ENCODE data around the gene CYP2U1. TPM values are rescaled to one million over a fixed set of nuclear protein-coding genes. Genes with fewer than 3 reads are reported as not detected.
"Not testable (repeated sequence)": the region's sequence is repeated elsewhere in the genome, so short reads cannot be mapped to it uniquely, and the experiment has no call there.

The CYP2U1 gene
- total RNA-seq, 2 experiments from 2014 or later: 5.3 to 5.4 TPM

DNA sequence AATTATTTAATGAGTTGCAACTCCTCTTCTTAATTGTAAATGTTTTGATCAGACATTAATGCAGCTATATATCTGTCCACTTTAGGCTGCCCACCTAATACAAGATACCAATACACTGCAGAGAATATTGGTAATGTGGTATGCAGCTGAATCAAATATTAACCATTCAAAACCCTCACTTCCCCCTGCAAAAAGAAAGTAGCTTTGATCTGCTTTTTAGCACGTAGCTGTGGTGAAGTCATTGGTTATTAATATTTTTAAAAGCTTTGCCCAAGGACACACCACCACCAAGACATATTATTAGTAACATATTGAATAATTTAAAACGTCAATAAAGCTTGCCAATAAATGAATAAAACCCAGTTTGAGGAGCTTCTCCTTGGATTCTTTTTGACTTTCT, 28.6 kb upstream of the CYP2U1 start:
- Mint-ChIP-seq H3K4me1 (no peaks in the 10 kb centered on the region), H3K27ac (no peak overlapping the region), H3K36me3 (no peaks in the 10 kb centered on the region), H3K27me3 (peaks cover 19% of the 10 kb centered on the region), H3K4me3 (no peak overlapping the region), H3K9me3 (peaks cover 2% of the 10 kb centered on the region)
- ATAC-seq (ENCODE audit: low read depth) (no peak), DNase-seq (no peak)
- POLR2A ChIA-PET: no interaction called here

DNA sequence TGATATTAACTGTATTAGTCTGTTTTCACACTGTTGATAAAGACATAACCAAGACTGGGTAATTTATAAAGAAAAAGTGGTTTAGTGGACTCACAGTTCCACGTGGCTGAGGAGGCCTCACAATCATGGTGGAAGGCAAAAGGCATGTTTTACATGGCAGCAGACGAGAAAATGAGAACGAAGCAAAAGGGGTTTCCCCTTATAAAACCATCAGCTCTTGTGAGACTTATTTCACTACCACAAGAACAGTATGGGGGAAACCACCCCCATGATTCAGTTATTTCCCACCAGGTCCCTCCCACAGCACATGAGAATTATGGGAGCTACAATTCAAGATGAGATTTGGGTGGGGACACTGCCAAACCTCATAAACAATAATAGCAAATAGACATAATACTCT, 26.3 kb upstream of the CYP2U1 start:
- H3K36me3 Mint-ChIP-seq; H3K27ac Mint-ChIP-seq; H3K4me3 Mint-ChIP-seq; H3K4me1 Mint-ChIP-seq; POLR2A ChIA-PET; DNase-seq; ATAC-seq (ENCODE audit: low read depth); H3K9me3 Mint-ChIP-seq: not testable (repeated sequence)
- H3K27me3 Mint-ChIP-seq: peaks cover 16% of the 10 kb centered on the region

DNA sequence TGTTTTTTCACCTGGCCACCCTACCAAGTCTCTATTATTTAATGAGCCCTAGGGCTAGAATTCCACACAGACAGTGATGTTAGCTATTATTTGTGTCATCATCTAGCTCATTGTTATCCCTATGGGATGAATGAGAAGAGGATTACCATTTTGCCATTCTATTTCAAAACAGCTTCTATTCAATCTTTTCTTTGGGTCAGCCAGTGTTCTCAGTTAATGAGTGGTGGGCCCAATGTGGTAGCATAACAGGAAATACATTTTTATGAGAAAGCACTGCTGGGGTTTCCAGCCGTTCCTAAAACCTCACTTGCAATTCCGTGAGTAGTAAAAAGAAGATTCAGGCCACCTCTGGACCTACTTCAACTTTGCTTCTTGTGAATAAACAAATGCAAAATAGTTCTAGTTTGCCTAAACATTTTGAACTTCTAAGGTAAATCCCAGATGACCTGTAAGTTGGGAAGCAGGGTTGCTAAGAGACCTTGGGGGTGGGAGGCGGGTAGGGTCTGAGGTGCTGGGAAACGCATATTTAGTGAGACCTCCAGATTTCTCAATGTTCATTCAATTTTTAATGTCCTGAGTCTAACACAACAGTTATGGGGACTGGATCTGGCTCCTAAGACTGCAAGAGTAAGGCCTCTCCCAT, 24.8 kb upstream of the CYP2U1 start:
- H3K27me3 Mint-ChIP-seq: peaks cover 13% of the 10 kb centered on the region
- H3K9me3 Mint-ChIP-seq: peaks cover 2% of the 10 kb centered on the region
- no peak overlapping the region for H3K27ac Mint-ChIP-seq
- no peaks in the 10 kb centered on the region for H3K4me1 Mint-ChIP-seq
- H3K4me3 Mint-ChIP-seq: no peak overlapping the region
- POLR2A ChIA-PET: no interaction called here
- H3K36me3 Mint-ChIP-seq: no peaks in the 10 kb centered on the region
- ATAC-seq (ENCODE audit: low read depth) (no peak), DNase-seq (no peak)

DNA sequence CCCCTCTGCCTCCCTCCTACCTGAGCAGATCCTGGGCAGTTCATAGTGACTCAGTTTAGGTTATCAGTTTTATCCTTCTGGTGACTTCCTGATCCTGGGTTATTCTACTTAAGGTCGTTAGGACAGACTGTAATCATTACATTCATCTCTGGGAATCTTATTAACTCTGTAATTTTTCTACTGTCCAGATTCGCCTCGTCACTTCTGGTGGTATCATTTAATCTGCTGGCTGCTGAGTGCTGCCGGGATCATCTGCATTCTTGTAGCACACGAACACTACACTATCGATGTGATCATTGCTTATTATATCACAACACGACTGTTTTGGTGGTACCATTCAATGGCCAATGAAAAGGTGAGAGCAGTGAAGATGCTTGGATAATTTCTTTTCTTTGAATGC, 23.0 kb upstream of the CYP2U1 start:
- Mint-ChIP-seq H3K9me3 (peaks cover 2% of the 10 kb centered on the region), H3K27me3 (no peaks in the 10 kb centered on the region), H3K27ac (no peak overlapping the region), H3K4me1 (peaks cover 2% of the 10 kb centered on the region), H3K36me3 (no peaks in the 10 kb centered on the region), H3K4me3 (no peak overlapping the region)
- ATAC-seq (ENCODE audit: low read depth): no peak
- no peak for DNase-seq
- POLR2A ChIA-PET: no interaction called here

DNA sequence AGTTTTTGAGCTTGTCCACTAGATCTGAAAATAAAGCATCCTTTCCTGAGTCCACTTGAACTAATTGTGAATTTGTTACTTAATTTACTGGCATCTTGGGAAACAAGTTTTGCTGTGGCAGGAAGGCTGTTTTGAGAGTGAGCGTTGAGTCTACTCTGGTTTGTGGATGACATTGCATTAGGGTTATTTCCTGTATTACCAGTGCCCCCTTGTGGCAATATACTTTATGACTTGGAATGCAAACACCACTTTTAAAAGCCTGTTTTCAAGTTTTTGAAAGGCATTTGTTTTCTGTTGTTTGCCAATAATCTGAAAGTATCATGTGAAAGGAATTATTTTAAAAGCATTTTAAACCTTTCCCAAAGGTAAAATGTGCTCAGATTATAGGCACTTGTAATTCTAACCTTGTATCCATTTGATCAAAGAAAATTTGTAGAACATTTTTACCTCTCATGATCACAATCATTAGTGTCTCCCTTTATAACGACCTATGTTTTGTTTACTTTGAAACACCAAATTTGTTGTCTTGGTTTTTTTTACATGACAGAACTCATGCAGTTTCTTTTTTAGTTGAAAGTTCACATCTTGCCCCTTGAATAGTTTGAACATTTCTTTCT, 18.0 kb upstream of the CYP2U1 start:
- Mint-ChIP-seq H3K9me3 (no peaks in the 10 kb centered on the region), H3K27me3 (peaks cover 2% of the 10 kb centered on the region), H3K36me3 (no peaks in the 10 kb centered on the region), H3K4me1 (peaks cover 4% of the 10 kb centered on the region), H3K4me3 (no peak overlapping the region), H3K27ac (no peak overlapping the region)
- no peak for DNase-seq
- ATAC-seq (ENCODE audit: low read depth): peak; percentile 54
- POLR2A ChIA-PET: no interaction called here

DNA sequence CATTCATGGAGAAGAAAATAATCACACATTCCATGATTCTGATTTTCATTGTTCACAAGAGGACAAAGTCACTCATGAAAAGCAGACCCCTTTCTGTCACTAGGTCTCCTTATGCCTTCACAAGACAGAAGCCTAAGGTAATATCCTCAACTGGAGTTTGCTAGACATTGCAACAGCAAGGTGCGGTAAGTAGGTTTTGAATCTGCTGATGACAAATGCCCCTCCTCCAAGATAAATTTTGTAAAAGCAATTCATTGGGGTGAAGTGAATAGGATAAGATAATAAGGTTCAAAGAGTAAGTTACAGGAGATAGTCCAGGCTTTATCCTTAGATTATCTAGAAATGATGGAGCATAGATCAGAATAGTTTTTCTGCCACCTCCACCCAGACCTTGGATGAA, 16.1 kb upstream of the CYP2U1 start:
- H3K27ac Mint-ChIP-seq: no peak overlapping the region
- H3K4me1 Mint-ChIP-seq: peaks cover 4% of the 10 kb centered on the region
- no peak for ATAC-seq (ENCODE audit: low read depth)
- POLR2A ChIA-PET: no interaction called here
- H3K36me3 Mint-ChIP-seq: peaks cover 1% of the 10 kb centered on the region
- H3K4me3 Mint-ChIP-seq: no peak overlapping the region
- H3K9me3 Mint-ChIP-seq: peaks cover 6% of the 10 kb centered on the region
- H3K27me3 Mint-ChIP-seq: peaks cover 11% of the 10 kb centered on the region
- DNase-seq: no peak

DNA sequence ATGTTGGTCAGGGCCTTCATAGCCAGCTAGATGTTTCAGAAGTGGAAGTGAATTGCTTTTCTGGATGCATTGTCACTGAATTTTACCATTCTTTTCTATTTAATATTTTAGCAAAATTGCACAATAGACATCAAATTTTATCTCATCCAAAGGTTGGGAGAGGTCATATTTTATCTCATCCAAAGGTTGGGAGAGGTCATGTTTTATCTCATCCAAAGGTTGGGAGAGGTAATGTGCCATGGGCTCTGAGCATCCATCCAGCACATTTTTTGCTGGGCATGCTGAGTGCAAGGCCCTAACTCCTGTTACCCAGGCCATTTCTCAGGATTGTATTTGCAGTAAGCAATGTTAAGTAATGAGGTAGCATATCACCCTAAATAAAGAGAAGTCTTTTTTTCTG, 14.7 kb upstream of the CYP2U1 start:
- H3K27ac Mint-ChIP-seq: no peak overlapping the region
- H3K4me3 Mint-ChIP-seq: no peak overlapping the region
- H3K27me3 Mint-ChIP-seq: peaks cover 11% of the 10 kb centered on the region
- peaks cover 9% of the 10 kb centered on the region for H3K9me3 Mint-ChIP-seq
- peaks cover 1% of the 10 kb centered on the region for H3K36me3 Mint-ChIP-seq
- peaks cover 4% of the 10 kb centered on the region for H3K4me1 Mint-ChIP-seq
- DNase-seq: no peak
- ATAC-seq (ENCODE audit: low read depth): no peak
- POLR2A ChIA-PET: no interaction called here

GRCh38 chr4:107917500-107917899, 13.8 kb upstream of the CYP2U1 start:
- Mint-ChIP-seq H3K4me1 (peaks cover 4% of the 10 kb centered on the region), H3K9me3 (peaks cover 9% of the 10 kb centered on the region), H3K27ac (no peak overlapping the region), H3K36me3 (peaks cover 1% of the 10 kb centered on the region), H3K27me3 (peaks cover 11% of the 10 kb centered on the region), H3K4me3 (no peak overlapping the region)
- POLR2A ChIA-PET: no interaction called here
- no peak for ATAC-seq (ENCODE audit: low read depth)
- DNase-seq: no peak

GRCh38 chr4:107922486-107923473, 8.6 kb upstream of the CYP2U1 start:
- Mint-ChIP-seq H3K4me3 (no peak overlapping the region), H3K4me1 (no peaks in the 10 kb centered on the region), H3K9me3 (peaks cover 9% of the 10 kb centered on the region), H3K27me3 (peaks cover 11% of the 10 kb centered on the region), H3K36me3 (peaks cover 1% of the 10 kb centered on the region), H3K27ac (no peak overlapping the region)
- POLR2A ChIA-PET: no interaction called here
- ATAC-seq (ENCODE audit: low read depth): no peak
- no peak for DNase-seq

DNA sequence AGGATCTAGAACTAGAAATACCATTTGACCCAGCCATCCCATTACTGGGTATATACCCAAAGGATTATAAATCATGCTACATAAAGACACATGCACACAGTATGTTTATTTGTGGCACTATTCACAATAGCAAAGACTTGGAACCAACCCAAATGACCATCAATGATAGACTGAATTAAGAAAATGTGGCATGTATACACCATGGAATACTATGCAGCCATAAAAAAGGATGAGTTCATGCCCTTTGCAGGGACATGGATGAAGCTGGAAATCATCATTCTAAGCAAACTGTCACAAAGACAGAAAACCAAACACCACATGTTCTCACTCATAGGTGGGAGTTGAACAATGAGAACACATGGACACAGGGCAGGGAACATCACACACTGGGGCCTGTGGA, 5.6 kb upstream of the CYP2U1 start:
- H3K9me3 Mint-ChIP-seq; DNase-seq; POLR2A ChIA-PET; H3K4me1 Mint-ChIP-seq; H3K27me3 Mint-ChIP-seq; H3K36me3 Mint-ChIP-seq; ATAC-seq (ENCODE audit: low read depth); H3K27ac Mint-ChIP-seq; H3K4me3 Mint-ChIP-seq: not testable (repeated sequence)

DNA sequence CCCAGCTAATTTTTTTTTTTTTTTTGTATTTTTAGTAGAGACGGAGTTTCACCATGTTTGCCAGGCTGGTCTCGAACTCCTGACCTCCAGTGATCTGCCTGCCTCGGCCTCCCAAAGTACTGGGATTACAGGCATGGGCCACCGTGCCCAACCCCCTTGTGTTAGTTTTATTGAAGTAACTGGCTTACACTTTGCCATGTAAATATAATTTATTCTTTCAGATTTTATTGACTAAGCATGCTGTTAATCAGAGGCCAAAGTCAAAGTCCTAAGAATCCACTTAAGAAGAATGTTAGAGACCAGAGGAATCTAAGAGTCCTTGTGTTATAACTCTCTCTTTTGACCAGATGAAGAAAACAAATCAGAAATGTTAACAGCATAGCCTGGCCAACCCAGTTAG, 4.5 kb upstream of the CYP2U1 start:
- H3K27ac Mint-ChIP-seq; H3K4me1 Mint-ChIP-seq; ATAC-seq (ENCODE audit: low read depth); H3K27me3 Mint-ChIP-seq; H3K36me3 Mint-ChIP-seq; H3K9me3 Mint-ChIP-seq; DNase-seq; H3K4me3 Mint-ChIP-seq; POLR2A ChIA-PET: not testable (repeated sequence)

DNA sequence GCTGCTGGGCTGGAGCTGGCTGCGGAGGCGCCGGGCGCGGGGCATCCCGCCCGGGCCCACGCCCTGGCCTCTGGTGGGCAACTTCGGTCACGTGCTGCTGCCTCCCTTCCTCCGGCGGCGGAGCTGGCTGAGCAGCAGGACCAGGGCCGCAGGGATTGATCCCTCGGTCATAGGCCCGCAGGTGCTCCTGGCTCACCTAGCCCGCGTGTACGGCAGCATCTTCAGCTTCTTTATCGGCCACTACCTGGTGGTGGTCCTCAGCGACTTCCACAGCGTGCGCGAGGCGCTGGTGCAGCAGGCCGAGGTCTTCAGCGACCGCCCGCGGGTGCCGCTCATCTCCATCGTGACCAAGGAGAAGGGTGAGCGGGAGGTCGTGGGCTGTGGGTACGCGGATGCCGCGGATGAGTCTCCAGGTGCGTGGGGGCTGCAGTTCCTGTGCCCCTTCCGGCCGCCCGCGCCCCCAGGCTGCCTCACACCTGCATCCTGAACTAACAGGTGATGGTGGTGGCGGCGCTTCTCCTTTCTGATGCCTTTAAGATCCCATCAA, 499 bp downstream of the CYP2U1 start:
- Mint-ChIP-seq H3K4me1 (peaks cover 18% of the 10 kb centered on the region), H3K9me3 (no peaks in the 10 kb centered on the region), H3K36me3 (peaks cover 6% of the 10 kb centered on the region), H3K27ac (peak overlapping the region; percentile 53), H3K4me3 (peak overlapping the region; percentile 84), H3K27me3 (no peaks in the 10 kb centered on the region)
- POLR2A ChIA-PET: interaction anchor here (0.9 kb wide), 1 partner anchor 211 kb away, joined by 4 read pairs; the partner anchor contains the start of gene PAPSS1
- ATAC-seq (ENCODE audit: low read depth) (no peak), DNase-seq (peak; percentile 60)

DNA sequence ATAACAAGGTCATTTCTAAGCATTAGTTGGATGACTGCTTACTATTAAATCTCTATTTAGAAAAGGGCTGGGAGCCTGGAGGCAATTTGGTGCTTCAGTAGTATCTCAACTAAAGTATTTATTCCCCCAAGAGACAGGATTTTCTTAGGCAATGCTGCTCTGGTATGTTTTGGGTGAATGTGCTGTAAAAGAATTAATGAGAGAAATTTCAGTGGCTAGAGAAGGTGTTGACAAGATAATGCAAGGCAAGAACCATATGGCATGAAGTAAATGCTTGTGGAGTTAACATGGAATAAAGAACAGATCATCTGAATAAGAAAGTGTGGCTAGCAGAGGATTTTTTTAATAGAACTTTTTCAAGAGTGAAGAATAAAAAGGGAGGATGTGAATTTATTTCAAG, 3.9 kb downstream of the CYP2U1 start:
- Mint-ChIP-seq H3K36me3 (peaks cover 16% of the 10 kb centered on the region), H3K27ac (no peak overlapping the region), H3K27me3 (no peaks in the 10 kb centered on the region), H3K4me1 (peaks cover 25% of the 10 kb centered on the region), H3K9me3 (peaks cover 3% of the 10 kb centered on the region), H3K4me3 (no peak overlapping the region)
- DNase-seq: no peak
- ATAC-seq (ENCODE audit: low read depth): no peak
- POLR2A ChIA-PET: no interaction called here
